A375 (cell line): ENCODE measurements around the gene PAK1. TPM values are rescaled to one million over a fixed set of nuclear protein-coding genes. Genes with fewer than 3 reads are reported as not detected.

Experiments used
- total RNA-seq: library from RNA; depleted of rRNA; stranded (reverse); fragments of >200 nt; shearing (Covaris generic); gene quantifications from 2 replicates; pipeline ENCODE4 v1.2.3, GENCODE V29; 2014; rRNA removed

PAK1 gene
- total RNA-seq, result 64.4 and 73.0 TPM in 2 replicates

GRCh38 chr11:77473801-77474683 lies at the start of gene PAK1:
TSS of gene PAK1 (minus strand) at chr11:77474094. CDS start at chr11:77392520, 81,574 bp downstream.

GRCh38 chr11:77301510-77301909 lies 172.4 kb downstream of the PAK1 start, which contains the start of gene GDPD4:
TSS of gene GDPD4 (minus strand) at chr11:77301686. CDS start at chr11:77285137, 16,549 bp downstream.

Other genes with a start within 250 kb of the PAK1 start
- 1.2 TPM in 1 of 2 replicates, not detected in the other for gene GDPD4, start 172.4 kb downstream of the PAK1 start, total RNA-seq
- 1.2 and 1.5 TPM in 2 replicates for gene AQP11, start 115.9 kb upstream of the PAK1 start, total RNA-seq
- 351 and 386 TPM in 2 replicates for gene CLNS1A, start 163.7 kb upstream of the PAK1 start, total RNA-seq